H54 (cell line): ENCODE results near the gene MPPED1.

Source experiments
- DNase-seq: peaks from one replicate; pipeline ENCODE4 v3.0.0; 2011; ENCODE audit warnings: low spot score, mixed read lengths; ENCODE audit not compliant: insufficient read length
- FAIRE-seq: peaks from 3 replicates; lab custom pipeline; 2011; peaks lifted over from hg19 to GRCh38; lab: Jason Lieb, UNC
- POLR2A ChIP-seq: IDR thresholded peaks from 2 replicates; pipeline ENCODE4 v1.6.1; 2011; ENCODE audit warnings: low read depth, mild to moderate bottlenecking, low read length

MPPED1 gene

DNA sequence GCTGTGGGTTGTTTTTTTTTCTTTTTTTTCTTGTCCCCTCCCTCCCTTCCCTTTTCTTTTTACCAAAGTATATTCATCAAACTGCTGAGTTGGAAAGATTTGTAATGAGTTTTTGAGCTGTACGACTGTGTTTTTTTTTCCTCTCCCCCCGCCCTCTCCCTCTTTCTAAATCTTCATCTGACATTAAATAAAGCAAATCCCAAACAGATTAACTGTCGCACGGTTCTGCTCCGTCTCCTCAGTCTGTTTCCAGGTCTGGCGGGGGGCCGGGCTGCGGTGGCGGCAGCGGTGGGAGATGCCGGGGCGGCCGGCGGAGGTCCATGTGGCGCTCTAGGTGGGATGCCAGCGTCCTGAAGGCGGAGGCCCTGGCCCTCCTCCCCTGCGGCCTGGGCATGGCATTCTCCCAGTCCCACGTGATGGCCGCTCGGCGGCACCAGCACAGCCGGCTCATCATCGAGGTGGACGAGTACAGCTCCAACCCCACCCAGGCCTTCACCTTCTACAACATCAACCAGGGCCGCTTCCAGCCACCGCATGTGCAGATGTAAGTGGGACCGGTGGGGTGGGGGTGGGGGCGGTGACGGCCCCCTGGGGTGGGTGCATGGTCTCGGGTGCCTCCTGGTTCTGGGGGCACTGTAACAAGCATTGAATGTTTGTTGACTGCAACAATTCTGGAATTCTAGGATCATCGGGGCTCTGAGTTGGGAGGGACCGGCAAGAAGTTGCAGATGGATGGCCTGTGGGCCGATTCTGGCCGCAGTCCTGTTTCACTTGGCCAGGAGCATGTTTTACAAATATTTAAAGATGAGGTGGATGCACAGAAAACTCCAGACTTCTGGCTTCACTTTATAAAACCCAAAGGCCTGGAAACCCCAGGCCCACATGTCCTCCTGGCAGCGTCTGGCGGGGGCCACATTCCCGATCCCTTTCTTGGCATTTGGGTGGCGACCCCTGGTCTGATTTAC lies 13.1 kb downstream of the MPPED1 start:
- no peak for TF ChIP-seq POLR2A
- DNase-seq (no peak), FAIRE-seq (no peak)

DNA sequence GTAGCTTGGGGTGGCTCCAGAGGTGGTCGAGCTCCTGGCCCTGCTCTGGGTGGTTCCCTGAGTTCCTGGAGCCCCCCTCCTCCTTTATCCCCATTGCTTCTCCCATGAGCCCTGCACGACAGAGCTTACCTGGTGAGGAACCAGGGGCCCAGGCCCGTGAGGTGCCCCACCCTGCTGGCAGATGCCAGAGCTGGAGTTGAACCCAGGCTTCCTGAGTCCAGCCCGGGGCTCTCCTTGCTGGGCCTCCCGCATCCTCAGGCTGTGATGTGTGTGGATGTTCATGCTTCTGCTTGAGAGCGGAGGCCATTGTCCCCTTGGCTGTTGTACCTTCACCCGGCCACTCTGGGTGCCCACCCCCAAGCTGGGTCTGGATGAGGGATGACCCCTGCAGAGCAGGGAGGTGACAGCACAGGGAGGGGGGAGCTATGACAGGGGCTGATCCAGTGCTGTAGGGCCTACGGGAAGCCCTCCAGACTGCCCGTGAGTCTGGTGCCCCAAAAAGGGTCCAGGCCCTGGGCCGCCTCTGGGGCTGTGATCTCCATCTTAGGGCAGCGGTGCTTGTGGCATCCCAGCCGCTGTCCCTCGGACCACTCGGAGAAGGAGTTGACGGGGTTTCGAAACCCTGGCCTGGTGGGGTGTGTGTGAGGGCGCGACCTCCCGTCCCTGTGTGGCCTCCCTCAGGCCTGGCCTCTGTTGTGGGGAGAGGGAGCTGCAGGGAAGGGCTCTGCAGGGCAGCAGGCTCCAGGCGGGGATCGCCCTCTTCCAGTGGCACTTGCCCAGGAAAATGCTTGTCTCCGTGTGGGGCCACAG lies 14.4 kb downstream of the MPPED1 start:
- no peak for FAIRE-seq
- no peak for TF ChIP-seq POLR2A
- no peak for DNase-seq

DNA sequence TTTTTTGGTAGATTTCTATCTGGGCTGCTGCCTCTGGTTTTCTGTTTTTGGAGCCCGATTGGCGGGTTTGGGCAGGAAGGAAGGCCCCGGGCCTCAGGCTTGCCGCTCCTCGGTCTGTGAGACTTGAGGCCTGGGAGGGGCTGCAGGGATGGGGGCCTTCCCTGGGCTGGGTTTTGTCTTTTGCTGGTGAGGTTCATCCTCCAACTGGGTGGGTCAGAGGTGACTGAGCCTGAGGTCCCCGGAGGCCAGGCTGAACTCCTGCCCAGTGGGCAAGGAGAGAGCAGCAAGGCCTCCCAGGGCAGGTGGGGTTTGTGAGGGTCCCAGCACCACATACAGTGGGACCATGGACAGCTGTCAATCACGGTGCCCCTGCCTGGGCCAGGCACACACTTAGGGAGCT lies 15.0 kb downstream of the MPPED1 start:
- TF ChIP-seq POLR2A = no peak
- DNase-seq (no peak), FAIRE-seq (no peak)

DNA sequence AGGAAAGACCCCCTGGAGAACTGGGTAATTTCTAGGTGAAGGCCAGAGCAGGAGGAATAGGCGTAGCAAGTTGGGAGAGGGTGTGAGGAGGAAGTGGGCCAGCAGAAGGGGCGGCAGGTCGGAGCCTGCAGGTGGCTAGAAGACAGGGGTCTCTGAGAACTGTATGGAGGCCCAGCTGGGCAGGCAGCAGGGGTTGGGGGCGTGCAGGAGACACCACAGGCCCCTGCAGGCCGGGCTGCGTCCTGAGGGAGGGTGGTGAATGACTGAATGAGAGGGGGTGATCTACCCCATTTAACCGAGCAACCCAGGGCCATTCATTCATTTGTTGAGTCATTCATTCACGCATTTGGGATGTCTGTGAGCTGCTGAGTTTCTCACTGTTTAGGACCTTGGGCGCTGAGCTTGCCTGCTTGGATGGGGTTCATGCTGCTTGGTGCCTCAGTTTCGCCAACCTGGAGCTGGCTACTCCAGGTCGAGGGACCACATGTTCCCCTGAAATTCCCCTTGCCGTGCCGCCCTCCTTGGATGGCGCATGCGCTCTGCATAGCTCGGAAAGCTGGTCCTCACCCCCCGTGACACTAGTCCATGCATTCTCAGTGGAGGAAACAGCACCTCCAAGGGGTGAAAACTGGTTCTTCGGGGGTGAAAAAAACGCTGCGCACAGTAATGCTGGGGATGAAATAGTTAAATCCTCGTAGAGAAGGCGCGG lies 15.6 kb downstream of the MPPED1 start:
- TF ChIP-seq POLR2A = no peak
- FAIRE-seq = no peak
- no peak for DNase-seq

DNA sequence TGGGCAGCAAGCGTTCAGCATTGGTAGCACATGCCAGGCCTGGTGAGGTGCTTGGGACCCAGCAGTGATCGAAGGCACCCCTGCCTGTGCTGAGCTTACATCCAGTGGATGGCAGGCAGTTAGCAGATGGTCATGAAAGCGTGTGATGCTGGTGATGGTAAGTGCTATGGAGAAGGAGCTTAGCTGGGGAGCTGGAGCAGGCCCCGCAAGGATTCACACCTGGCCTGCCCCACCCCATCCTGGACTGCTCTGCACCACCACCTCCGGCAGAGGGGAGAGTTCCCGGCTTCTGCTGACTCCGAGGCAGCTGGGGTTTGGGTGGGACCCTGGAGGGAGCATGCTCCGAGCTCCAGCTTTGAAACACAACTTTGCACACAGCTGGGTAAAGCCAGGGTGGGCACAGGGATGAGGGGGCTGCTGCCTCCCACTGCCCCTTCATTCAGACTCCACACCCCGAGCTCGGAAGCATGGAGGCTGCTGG lies 16.2 kb downstream of the MPPED1 start:
- FAIRE-seq = no peak
- no peak for TF ChIP-seq POLR2A
- no peak for DNase-seq

DNA sequence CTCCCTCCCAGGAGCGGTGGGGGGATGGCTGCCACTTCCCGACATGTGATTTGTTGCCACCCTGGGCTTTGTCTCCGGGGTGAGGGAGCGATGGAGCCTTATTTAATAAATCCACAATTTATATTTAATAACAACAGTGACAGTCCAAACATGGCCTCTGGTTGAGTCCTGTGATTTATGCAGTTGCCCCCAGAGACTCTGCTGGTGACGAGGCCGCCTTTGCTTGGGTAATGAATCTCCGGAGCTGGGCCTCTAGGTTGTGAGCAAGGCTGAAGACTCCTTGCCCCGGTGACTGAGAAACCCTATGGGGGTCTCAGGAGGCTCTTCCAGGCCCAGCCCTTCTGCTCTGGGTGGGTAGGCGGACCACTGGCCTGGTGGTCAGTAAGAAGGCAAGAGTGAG lies 16.7 kb downstream of the MPPED1 start:
- DNase-seq (no peak), FAIRE-seq (no peak)
- no peak for TF ChIP-seq POLR2A

DNA sequence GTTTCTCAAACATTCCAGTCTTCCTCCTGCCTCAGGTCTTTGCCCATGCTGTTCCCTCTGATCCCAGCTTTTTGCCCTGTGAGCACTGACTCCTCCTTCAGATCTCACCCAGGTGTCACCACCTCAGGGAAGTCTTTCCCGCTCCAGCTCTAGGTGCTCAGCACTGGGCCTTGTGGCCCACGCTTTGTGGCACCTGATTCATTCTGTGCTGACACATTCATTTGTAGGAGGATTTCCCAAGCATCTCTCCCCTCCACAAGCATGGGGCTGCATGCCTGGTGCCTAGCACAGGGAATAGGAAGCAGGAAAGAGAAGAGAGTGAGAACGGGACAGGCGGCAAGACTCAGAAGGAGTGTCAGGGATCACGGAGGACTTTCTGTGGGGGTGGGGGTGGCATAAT lies 17.6 kb downstream of the MPPED1 start:
- FAIRE-seq = no peak
- no peak for TF ChIP-seq POLR2A
- no peak for DNase-seq

DNA sequence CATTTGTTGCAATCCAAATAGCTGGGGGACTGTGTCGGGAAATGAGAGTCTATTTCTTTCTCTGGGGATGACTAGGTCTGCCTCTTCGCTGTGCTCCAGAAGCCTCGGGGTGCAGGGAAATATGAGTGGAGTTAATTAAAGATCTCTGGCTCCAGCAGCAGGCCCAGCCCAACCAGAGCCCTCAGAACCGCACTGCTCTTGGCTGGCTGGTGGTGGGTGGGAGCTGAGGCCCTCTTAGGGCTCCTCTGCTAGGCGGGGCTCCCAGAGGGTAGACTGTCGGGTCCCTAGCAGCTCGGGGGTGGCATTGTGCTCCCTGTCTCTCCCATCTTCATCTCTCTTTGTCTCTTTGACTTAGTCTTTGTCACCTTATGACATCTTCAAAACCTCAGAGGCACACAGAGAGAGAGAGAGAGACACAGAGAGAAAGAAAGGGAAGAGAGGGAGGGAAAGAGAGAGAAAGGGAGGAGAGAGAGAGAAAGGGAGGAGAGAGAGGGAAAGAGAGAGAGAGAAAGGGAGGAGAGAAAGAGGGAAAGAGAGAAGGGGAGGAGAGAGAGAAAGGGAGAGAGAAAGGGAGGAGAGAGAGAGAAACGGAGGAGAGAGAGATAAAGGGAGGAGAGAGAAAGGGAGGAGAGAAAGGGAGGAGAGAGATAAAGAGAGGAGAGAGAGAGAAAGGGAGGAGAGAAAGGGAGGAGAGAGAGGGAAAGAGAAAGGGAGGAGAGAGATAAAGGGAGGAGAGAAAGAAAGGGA lies 20.2 kb downstream of the MPPED1 start:
- FAIRE-seq = no peak
- no peak for DNase-seq
- no peak for TF ChIP-seq POLR2A

DNA sequence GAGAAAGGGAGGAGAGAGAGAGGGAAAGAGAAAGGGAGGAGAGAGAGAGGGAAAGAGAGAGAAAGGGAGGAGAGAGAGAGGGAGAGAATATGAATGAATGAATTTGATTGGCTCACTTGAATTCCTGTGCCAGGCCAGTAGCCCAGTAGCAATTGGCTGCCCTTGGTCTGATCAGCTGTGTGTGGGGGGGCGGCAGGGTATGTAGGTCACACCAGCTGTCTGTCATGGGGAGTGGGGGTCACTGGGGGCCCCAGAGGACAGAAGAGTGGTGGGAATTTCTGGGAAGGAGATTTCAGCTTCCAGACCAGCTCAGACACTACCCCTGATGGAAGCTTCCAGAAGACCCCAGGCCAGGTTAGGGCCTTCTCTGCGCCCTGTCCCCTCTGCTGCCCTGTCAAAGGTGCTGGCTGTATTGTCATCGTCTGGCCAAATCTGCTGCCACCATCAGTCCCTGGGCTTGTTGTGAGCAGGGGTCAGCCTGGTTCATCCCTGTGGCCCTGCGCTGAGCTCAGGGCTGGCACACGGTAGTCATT lies 21.1 kb downstream of the MPPED1 start:
- no peak for TF ChIP-seq POLR2A
- FAIRE-seq (no peak), DNase-seq (no peak)

DNA sequence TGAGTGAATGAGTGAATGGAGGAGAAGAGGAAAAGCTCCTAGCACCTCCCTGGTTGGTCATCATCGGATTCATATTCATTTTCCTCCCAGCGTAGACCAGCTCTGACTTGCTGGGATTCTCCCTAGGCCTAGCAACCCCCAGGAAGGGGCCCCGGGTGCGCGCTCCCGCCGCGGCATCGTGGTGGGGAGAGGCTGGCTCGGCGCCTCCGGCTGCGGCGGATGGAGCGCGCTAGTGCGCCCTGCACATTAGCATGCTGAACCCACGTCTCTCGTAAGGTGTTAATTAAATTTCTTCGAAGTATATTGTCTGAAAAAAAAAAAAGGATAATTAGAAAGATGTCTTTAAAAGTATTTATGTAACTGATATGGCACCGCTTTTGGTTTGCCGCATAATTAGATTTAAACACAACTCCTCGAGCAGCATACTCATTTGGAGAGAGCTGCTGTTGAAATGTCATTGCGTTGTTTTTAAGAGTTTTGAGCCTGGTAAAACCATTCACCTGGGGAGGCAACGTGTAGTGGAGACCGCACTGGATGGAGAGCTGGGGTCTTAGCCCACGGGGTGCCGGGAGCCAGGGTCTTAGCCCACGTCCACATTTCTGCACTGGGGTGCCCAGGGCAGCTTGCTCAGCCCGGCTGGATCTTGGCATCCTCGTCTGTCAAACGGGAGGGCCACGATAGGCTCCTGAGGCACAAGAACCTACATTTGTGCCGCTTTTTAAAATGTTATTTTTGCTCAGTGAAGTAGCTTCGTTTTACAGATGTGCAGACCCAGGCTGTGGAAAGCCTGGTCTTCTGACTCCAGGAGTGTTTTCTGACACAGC lies 21.8 kb downstream of the MPPED1 start:
- FAIRE-seq (no peak), DNase-seq (no peak)
- TF ChIP-seq POLR2A = no peak

DNA sequence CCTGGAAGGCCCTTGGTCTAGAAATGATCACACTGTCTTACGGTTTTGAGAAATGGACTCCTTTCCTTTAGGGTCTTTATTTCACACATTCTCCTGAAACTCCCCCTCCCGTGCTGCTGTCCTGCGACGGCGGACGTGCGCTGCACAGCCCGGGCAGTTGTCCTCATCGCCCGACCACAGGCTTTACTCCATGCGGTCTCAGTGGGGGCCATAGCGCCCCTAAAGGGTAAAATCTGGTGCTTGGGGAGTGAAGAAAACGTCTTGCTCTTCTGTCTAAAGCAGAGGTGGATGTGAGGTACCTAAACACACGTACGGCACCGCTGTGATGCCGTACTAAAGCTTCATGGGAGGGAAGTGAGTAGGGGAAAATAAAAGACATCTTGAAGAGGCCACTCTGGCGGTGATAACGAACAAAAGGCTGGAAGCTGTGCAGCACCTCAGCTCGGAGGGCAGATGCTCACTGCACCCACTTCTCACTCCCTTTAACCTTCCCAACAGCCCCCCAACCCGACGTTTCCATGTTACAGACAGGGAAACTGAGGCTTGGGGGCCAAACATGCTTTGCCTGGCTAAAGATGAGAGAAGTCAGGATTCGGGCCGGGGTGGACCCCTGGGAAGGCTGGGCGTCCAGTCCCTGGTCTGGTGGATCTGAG lies 22.6 kb downstream of the MPPED1 start:
- TF ChIP-seq POLR2A = no peak
- no peak for FAIRE-seq
- DNase-seq = no peak
